H9 (cell line): Measurements from ENCODE around the gene ADAM22. TPM values are rescaled to one million over a fixed set of nuclear protein-coding genes. Genes with fewer than 3 reads are reported as not detected.

ENCODE experiments used
- DNase-seq: peaks from one replicate; pipeline ENCODE4 v3.0.0-alpha.2; 2017
- H2AFZ ChIP-seq: one replicate; pipeline ENCODE4 v1.6.1; 2013; ENCODE audit warnings: mild to moderate bottlenecking, low read length, control low read depth, moderate library complexity
- H2AK5ac ChIP-seq: 2 replicates; pipeline ENCODE4 v1.6.1; 2013; ENCODE audit warnings: low read length, control low read depth, mixed read lengths; ENCODE audit not compliant: insufficient read length
- H2BK120ac ChIP-seq: one replicate; pipeline ENCODE4 v1.6.1; 2013; ENCODE audit warnings: low read depth, mild to moderate bottlenecking, low read length, control low read depth, inconsistent platforms; ENCODE audit not compliant: poor library complexity, severe bottlenecking
- H2BK12ac ChIP-seq: 2 replicates; pipeline ENCODE4 v1.6.1; 2013; ENCODE audit warnings: low read length, control low read depth, mixed read lengths, low read depth; ENCODE audit not compliant: insufficient read length
- H2BK15ac ChIP-seq: 2 replicates; pipeline ENCODE4 v1.6.1; 2013; ENCODE audit warnings: low read depth, low read length, control low read depth
- H2BK20ac ChIP-seq: one replicate; pipeline ENCODE4 v1.6.1; 2013; ENCODE audit warnings: low read depth, mild to moderate bottlenecking, low read length, control low read depth, inconsistent platforms; ENCODE audit not compliant: poor library complexity, severe bottlenecking
- H2BK5ac ChIP-seq: 2 replicates; pipeline ENCODE4 v1.6.1; 2013; ENCODE audit warnings: low read length, control low read depth, mixed read lengths; ENCODE audit not compliant: insufficient read length
- H3K14ac ChIP-seq: 2 replicates; pipeline ENCODE4 v1.6.1; 2013; ENCODE audit warnings: low read length, control low read depth; ENCODE audit not compliant: insufficient read depth
- H3K18ac ChIP-seq: 2 replicates; pipeline ENCODE4 v1.6.1; 2013; ENCODE audit warnings: low read depth, mild to moderate bottlenecking, mixed read lengths, low read length, control low read depth; ENCODE audit not compliant: insufficient read length
- H3K23ac ChIP-seq: 2 replicates; pipeline ENCODE4 v1.6.1; 2013; ENCODE audit warnings: low read length, control low read depth, mixed read lengths, low read depth; ENCODE audit not compliant: insufficient read length
- H3K23me2 ChIP-seq: 2 replicates; pipeline ENCODE4 v1.6.1; 2013; ENCODE audit warnings: low read depth, mild to moderate bottlenecking, mixed read lengths, low read length, control low read depth; ENCODE audit not compliant: insufficient read length, poor library complexity, severe bottlenecking
- H3K27ac ChIP-seq: 2 replicates; pipeline ENCODE4 v1.5.1; 2013; ENCODE audit warnings: low read length, control low read depth, mixed read lengths, low read depth; ENCODE audit not compliant: insufficient read length
- H3K27me3 ChIP-seq: 2 replicates; pipeline ENCODE4 v1.6.1; 2013; ENCODE audit warnings: low read length, control low read depth, inconsistent platforms; ENCODE audit not compliant: insufficient read depth
- H3K4ac ChIP-seq: 2 replicates; pipeline ENCODE4 v1.6.1; 2013; ENCODE audit warnings: low read depth, mild to moderate bottlenecking, control low read depth, inconsistent platforms, low read length, moderate library complexity
- H3K4me1 ChIP-seq: 2 replicates; pipeline ENCODE4 v1.6.1; 2013; ENCODE audit warnings: low read length, control low read depth, inconsistent platforms; ENCODE audit not compliant: insufficient read depth
- H3K4me2 ChIP-seq: 2 replicates; pipeline ENCODE4 v1.6.1; 2013; ENCODE audit warnings: low read length, control low read depth, mixed read lengths; ENCODE audit not compliant: insufficient read length, insufficient read depth
- H3K56ac ChIP-seq: 2 replicates; pipeline ENCODE4 v1.6.1; 2013; ENCODE audit warnings: low read depth, mild to moderate bottlenecking, mixed read lengths, low read length, control low read depth; ENCODE audit not compliant: insufficient read length
- H3K79me1 ChIP-seq: 2 replicates; pipeline ENCODE4 v1.6.1; 2013; ENCODE audit warnings: low read depth, mild to moderate bottlenecking, moderate library complexity, low read length, control low read depth, inconsistent platforms; ENCODE audit not compliant: insufficient read depth, poor library complexity, severe bottlenecking
- H3K79me2 ChIP-seq: 2 replicates; pipeline ENCODE4 v1.6.1; 2013; ENCODE audit warnings: low read length, control low read depth, inconsistent platforms; ENCODE audit not compliant: insufficient read depth
- H3K9ac ChIP-seq: 2 replicates; pipeline ENCODE4 v1.6.1; 2013; ENCODE audit warnings: low read length, control low read depth, mixed read lengths; ENCODE audit not compliant: insufficient read length; ENCODE audit errors: extremely low read depth
- H3K9me3 ChIP-seq: one replicate; pipeline ENCODE4 v1.6.1; 2013; ENCODE audit warnings: low read depth, low read length, inconsistent platforms; ENCODE audit not compliant: control insufficient read depth
- H3T11ph ChIP-seq: one replicate; pipeline ENCODE4 v1.6.1; 2013; ENCODE audit warnings: mild to moderate bottlenecking, low read length, control low read depth, inconsistent platforms
- H4K20me1 ChIP-seq: one replicate; pipeline ENCODE4 v1.6.1; 2013; ENCODE audit not compliant: control insufficient read depth, insufficient read length, insufficient read depth
- H4K5ac ChIP-seq: 2 replicates; pipeline ENCODE4 v1.6.1; 2013; ENCODE audit warnings: low read depth, mild to moderate bottlenecking, mixed read lengths, low read length, control low read depth; ENCODE audit not compliant: insufficient read length
- H4K8ac ChIP-seq: replicated peaks from 2 replicates; pipeline ENCODE4 v1.6.1; 2013; ENCODE audit warnings: low read length, control low read depth, mixed read lengths, low read depth; ENCODE audit not compliant: insufficient read length
- H4K91ac ChIP-seq: 2 replicates; pipeline ENCODE4 v1.6.1; 2013; ENCODE audit warnings: low read depth, mild to moderate bottlenecking, moderate library complexity, mixed read lengths, low read length, control low read depth; ENCODE audit not compliant: insufficient read length
- H3K27ac Mint-ChIP-seq, 3 experiments: 2 replicates in 2 of 3; 3 replicates in 1 of 3; pipeline ENCODE4 v1.8.0; 2020 to 2021; ENCODE audit warnings: mixed read lengths in 3 of 3, mild to moderate bottlenecking in 1 of 3, moderate library complexity in 1 of 3
- H3K27me3 Mint-ChIP-seq: 2 replicates; pipeline ENCODE4 v1.8.0; 2021; ENCODE audit warnings: low read depth, mild to moderate bottlenecking, moderate library complexity, mixed read lengths
- H3K36me3 Mint-ChIP-seq, 3 experiments: 2 replicates in 2 of 3; 3 replicates in 1 of 3; pipeline ENCODE4 v1.8.0; 2020 to 2021; ENCODE audit warnings: low read depth in 3 of 3, mixed read lengths in 3 of 3; ENCODE audit not compliant: insufficient read depth in 1 of 3
- H3K4me1 Mint-ChIP-seq, 2 experiments: 2 replicates each; pipeline ENCODE4 v1.8.0; 2020; ENCODE audit warnings: mixed read lengths in 2 of 2
- H3K4me3 Mint-ChIP-seq, 2 experiments: 2 replicates in 1 of 2; 3 replicates in 1 of 2; pipeline ENCODE4 v1.8.0; 2020 to 2021; ENCODE audit warnings: mild to moderate bottlenecking in 2 of 2, mixed read lengths in 2 of 2, moderate library complexity in 1 of 2
- H3K9me3 Mint-ChIP-seq, 2 experiments: 2 replicates in 1 of 2; 3 replicates in 1 of 2; pipeline ENCODE4 v1.8.0; 2020; ENCODE audit warnings: mild to moderate bottlenecking in 2 of 2, mixed read lengths in 2 of 2, moderate library complexity in 1 of 2
- WGBS: extraction: QIAGEN DNeasy Blood & Tissue Kit; methylation state at CpG from one replicate; pipeline ENCODE4 v1.1.7; 2013; ENCODE audit warnings: missing lambda C conversion rate, low lambda C conversion rate, mixed read lengths; ENCODE audit not compliant: insufficient read length; ENCODE audit errors: extremely low coverage; 5-methylcytosine and 5-hydroxymethylcytosine counted together
- total RNA-seq: library from RNA; stranded (reverse); gene quantifications from 2 replicates; pipeline ENCODE4 v1.2.1, GENCODE V29; 2021
- TF ChIP-seq, protein P1 (sequence below): fragments of 200-600 bp; sonication (generic); conservative IDR thresholded peaks from 3 replicates; pipeline ENCODE4 v1.8.0; 2021; ENCODE audit warnings: antibody characterized with exemption, mild to moderate bottlenecking

ADAM22 gene
- total RNA-seq, 1 experiment from 2014 or later = 8.7 TPM

DNA sequence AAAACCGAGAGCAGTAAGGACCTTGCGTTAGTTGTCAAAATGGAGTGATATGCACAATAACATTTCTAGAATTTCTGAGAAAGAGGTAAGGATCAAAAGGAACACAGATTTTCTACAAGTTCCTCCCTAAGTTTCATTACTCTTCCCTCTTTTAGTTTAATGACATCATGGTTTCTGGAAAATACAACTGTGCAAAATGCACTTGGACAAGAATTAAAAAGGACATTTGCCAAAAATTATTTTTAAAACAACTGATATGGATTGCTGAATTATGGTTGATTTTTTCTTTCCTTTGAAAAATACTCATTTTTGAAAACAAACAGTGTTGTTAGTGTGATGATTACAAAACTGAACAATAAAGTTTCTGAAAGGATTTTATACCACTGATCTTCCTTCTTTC, 233.7 kb downstream of the ADAM22 start:
- no peaks in the 10 kb centered on the region for H3K36me3 Mint-ChIP-seq
- no peak overlapping the region for H2BK120ac ChIP-seq
- H3T11ph ChIP-seq = no peak overlapping the region
- no peak overlapping the region for H3K23ac ChIP-seq
- H3K4me3 Mint-ChIP-seq = no peak overlapping the region
- H2BK12ac ChIP-seq = no peak overlapping the region
- no peaks in the 10 kb centered on the region for H3K27me3 Mint-ChIP-seq
- no peak overlapping the region for H3K27ac ChIP-seq
- H3K9ac ChIP-seq = no peak overlapping the region
- H3K4me1 ChIP-seq = no peaks in the 10 kb centered on the region
- H3K9me3 ChIP-seq = no peaks in the 10 kb centered on the region
- no peak for DNase-seq
- TF ChIP-seq, protein P1, sequence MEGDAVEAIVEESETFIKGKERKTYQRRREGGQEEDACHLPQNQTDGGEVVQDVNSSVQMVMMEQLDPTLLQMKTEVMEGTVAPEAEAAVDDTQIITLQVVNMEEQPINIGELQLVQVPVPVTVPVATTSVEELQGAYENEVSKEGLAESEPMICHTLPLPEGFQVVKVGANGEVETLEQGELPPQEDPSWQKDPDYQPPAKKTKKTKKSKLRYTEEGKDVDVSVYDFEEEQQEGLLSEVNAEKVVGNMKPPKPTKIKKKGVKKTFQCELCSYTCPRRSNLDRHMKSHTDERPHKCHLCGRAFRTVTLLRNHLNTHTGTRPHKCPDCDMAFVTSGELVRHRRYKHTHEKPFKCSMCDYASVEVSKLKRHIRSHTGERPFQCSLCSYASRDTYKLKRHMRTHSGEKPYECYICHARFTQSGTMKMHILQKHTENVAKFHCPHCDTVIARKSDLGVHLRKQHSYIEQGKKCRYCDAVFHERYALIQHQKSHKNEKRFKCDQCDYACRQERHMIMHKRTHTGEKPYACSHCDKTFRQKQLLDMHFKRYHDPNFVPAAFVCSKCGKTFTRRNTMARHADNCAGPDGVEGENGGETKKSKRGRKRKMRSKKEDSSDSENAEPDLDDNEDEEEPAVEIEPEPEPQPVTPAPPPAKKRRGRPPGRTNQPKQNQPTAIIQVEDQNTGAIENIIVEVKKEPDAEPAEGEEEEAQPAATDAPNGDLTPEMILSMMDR = no peak
- H2BK5ac ChIP-seq = no peak overlapping the region
- WGBS = no CpG with 5 or more reads among the region's 2 CpGs
- peak overlapping the region in 2 of 3 experiments; percentile 29 to 30; a peak in 1 of 7 replicates for H3K27ac Mint-ChIP-seq
- H3K79me2 ChIP-seq = no peaks in the 10 kb centered on the region
- no peak overlapping the region for H2AK5ac ChIP-seq
- no peak overlapping the region for H3K4me2 ChIP-seq
- no peaks in the 10 kb centered on the region for H3K79me1 ChIP-seq
- no peak overlapping the region for H4K91ac ChIP-seq
- no peak overlapping the region for H3K56ac ChIP-seq
- no peak overlapping the region for H3K18ac ChIP-seq
- no peaks in the 10 kb centered on the region for H3K23me2 ChIP-seq
- H2AFZ ChIP-seq = no peak overlapping the region
- H2BK20ac ChIP-seq = no peak overlapping the region
- no peak overlapping the region for H4K8ac ChIP-seq
- H3K9me3 Mint-ChIP-seq = no peaks in the 10 kb centered on the region
- H3K4ac ChIP-seq = no peak overlapping the region
- H4K20me1 ChIP-seq = no peaks in the 10 kb centered on the region
- no peak overlapping the region for H3K14ac ChIP-seq
- H4K5ac ChIP-seq = no peak overlapping the region
- no peaks in the 10 kb centered on the region for H3K27me3 ChIP-seq
- no peaks in the 10 kb centered on the region for H3K4me1 Mint-ChIP-seq
- no peak overlapping the region for H2BK15ac ChIP-seq
